ENCODE measurements around the gene IFIT5.

DNA sequence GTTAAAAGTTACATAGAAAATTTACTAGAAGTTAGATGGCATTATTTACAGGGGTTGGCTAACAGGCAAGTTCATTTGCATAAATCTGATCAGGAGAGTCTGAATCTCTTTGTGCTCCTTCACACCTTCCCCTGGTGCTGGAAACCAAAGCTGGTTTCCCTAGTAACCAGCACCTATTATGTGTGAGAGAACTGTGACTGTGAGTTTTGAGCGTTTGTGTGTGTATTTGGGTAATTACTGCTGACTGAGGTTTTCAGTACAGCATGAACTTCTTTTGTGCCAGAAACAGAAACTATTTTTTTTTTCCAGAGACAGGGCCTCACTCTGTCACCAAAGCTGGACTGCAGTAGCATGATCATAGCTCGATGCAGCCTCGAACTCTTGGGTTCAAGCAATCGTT, 46.8 kb upstream of the IFIT5 start:
- TF ChIP-seq, protein P1, sequence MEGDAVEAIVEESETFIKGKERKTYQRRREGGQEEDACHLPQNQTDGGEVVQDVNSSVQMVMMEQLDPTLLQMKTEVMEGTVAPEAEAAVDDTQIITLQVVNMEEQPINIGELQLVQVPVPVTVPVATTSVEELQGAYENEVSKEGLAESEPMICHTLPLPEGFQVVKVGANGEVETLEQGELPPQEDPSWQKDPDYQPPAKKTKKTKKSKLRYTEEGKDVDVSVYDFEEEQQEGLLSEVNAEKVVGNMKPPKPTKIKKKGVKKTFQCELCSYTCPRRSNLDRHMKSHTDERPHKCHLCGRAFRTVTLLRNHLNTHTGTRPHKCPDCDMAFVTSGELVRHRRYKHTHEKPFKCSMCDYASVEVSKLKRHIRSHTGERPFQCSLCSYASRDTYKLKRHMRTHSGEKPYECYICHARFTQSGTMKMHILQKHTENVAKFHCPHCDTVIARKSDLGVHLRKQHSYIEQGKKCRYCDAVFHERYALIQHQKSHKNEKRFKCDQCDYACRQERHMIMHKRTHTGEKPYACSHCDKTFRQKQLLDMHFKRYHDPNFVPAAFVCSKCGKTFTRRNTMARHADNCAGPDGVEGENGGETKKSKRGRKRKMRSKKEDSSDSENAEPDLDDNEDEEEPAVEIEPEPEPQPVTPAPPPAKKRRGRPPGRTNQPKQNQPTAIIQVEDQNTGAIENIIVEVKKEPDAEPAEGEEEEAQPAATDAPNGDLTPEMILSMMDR (conservative IDR thresholded peaks at IDR 0.05; ENCODE audit: low read length), result no peak
- TF ChIP-seq EZH2phosphoT487 (IDR thresholded peaks at IDR 0.05; ENCODE audit: borderline replicate concordance), result no peak
